OCI-LY1 (cell line): ENCODE results near the gene HS3ST4.

Experiments used
- H2AFZ ChIP-seq: fragments of 200-600 bp; sonication (generic), shearing (Covaris generic); 2 replicates; pipeline ENCODE4 v1.6.0; 2014; ENCODE audit warnings: antibody characterized with exemption, mild to moderate bottlenecking, low read length
- H3F3A ChIP-seq: fragments of 200-600 bp; sonication (generic), shearing (Covaris generic); 2 replicates; pipeline ENCODE4 v1.6.0; 2014; ENCODE audit warnings: mild to moderate bottlenecking, antibody characterized with exemption, low read length, moderate library complexity; ENCODE audit not compliant: insufficient read depth
- H3K27ac ChIP-seq: fragments of 200-600 bp; sonication (generic); 2 replicates; pipeline ENCODE4 v1.5.1; 2014; ENCODE audit warnings: low read length, mixed run types, mild to moderate bottlenecking, low read depth; ENCODE audit not compliant: poor library complexity, severe bottlenecking
- H3K27me3 ChIP-seq: fragments of 200-600 bp; sonication (generic); 2 replicates; pipeline ENCODE4 v1.6.0; 2014; ENCODE audit warnings: antibody characterized with exemption, mild to moderate bottlenecking, low read length, moderate library complexity; ENCODE audit not compliant: insufficient read depth
- H3K36me3 ChIP-seq: fragments of 200-600 bp; sonication (generic); 2 replicates; pipeline ENCODE4 v1.6.1; 2014; ENCODE audit warnings: mild to moderate bottlenecking, antibody characterized with exemption, low read length, moderate library complexity, mixed read lengths; ENCODE audit not compliant: insufficient read depth
- H3K4me1 ChIP-seq: fragments of 200-600 bp; sonication (generic); 2 replicates; pipeline ENCODE4 v1.5.1; 2014; ENCODE audit warnings: mild to moderate bottlenecking, low read length, moderate library complexity; ENCODE audit not compliant: insufficient read depth, severe bottlenecking
- H3K4me2 ChIP-seq: fragments of 200-600 bp; sonication (generic), shearing (Covaris generic); 2 replicates; pipeline ENCODE4 v1.6.1; 2014; ENCODE audit warnings: low read length
- H3K4me3 ChIP-seq: fragments of 200-600 bp; sonication (generic); 2 replicates; pipeline ENCODE4 v1.5.1; 2014; ENCODE audit warnings: low read length, low read depth, mild to moderate bottlenecking, mixed read lengths; ENCODE audit not compliant: poor library complexity, severe bottlenecking
- H3K79me2 ChIP-seq: fragments of 200-600 bp; shearing (Covaris generic); 2 replicates; pipeline ENCODE4 v1.6.1; 2016; ENCODE audit warnings: mixed run types, low read length, mixed read lengths; ENCODE audit not compliant: insufficient read depth
- H3K9ac ChIP-seq: fragments of 200-600 bp; sonication (generic), shearing (Covaris generic); 2 replicates; pipeline ENCODE4 v1.6.1; 2014; ENCODE audit warnings: mild to moderate bottlenecking, low read length, mixed read lengths
- H3K9me2 ChIP-seq: fragments of 200-600 bp; sonication (generic), shearing (Covaris generic); 2 replicates; pipeline ENCODE4 v1.6.1; 2014; ENCODE audit warnings: low read depth, mild to moderate bottlenecking, low read length, mixed read lengths
- H3K9me3 ChIP-seq: fragments of 200-600 bp; shearing (Covaris generic); 2 replicates; pipeline ENCODE4 v1.6.1; 2014; ENCODE audit warnings: low read length, mixed read lengths
- H4K20me1 ChIP-seq: fragments of 200-600 bp; sonication (generic), shearing (Covaris generic); 2 replicates; pipeline ENCODE4 v1.6.0; 2016; ENCODE audit warnings: mild to moderate bottlenecking, low read length; ENCODE audit not compliant: insufficient read depth
- EZH2 ChIP-seq: fragments of 200-600 bp; sonication (generic), shearing (Covaris generic); IDR thresholded peaks from 2 replicates; pipeline ENCODE4 v1.8.0; 2017; ENCODE audit warnings: borderline replicate concordance, mixed run types, mild to moderate bottlenecking, antibody characterized with exemption, low read length, moderate library complexity, mixed read lengths
- TF ChIP-seq, protein P1 (sequence below): fragments of 200-600 bp; sonication (generic), shearing (Covaris generic); IDR thresholded peaks from 2 replicates; pipeline ENCODE4 v1.5.1; 2017; ENCODE audit warnings: mild to moderate bottlenecking, antibody characterized with exemption, low read length, moderate library complexity, mixed read lengths

The HS3ST4 gene

DNA sequence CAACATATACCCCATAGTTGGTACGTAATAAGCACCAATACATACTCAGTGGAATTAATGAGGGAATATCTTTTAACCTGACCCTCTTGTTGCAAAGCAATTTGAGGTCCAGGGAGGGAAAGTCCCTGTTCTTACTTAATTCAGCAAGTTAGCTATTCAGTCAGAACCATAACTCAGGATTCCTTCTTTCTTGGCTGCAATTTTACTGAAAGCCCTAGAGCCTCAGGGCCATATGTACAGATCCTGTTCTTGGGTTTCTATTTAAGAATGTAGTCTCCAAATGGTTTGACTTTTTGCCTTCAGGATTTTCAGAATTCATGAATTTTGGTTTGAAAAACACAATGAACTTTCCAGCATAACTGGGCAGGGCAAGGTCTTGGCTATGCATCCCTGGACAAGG lies 436.5 kb downstream of the HS3ST4 start:
- Histone ChIP-seq H3K27ac (no peak overlapping the region), H2AFZ (no peak overlapping the region), H3K4me3 (no peak overlapping the region), H3K4me2 (no peak overlapping the region), H3K79me2 (no peaks in the 10 kb centered on the region), H3K9ac (no peak overlapping the region), H3K4me1 (no peaks in the 10 kb centered on the region), H3K9me3 (no peaks in the 10 kb centered on the region), H3F3A (no peaks in the 10 kb centered on the region), H3K36me3 (no peaks in the 10 kb centered on the region), H4K20me1 (no peaks in the 10 kb centered on the region), H3K9me2 (no peaks in the 10 kb centered on the region), H3K27me3 (no peaks in the 10 kb centered on the region)
- no peak for TF ChIP-seq EZH2
- TF ChIP-seq, protein P1, sequence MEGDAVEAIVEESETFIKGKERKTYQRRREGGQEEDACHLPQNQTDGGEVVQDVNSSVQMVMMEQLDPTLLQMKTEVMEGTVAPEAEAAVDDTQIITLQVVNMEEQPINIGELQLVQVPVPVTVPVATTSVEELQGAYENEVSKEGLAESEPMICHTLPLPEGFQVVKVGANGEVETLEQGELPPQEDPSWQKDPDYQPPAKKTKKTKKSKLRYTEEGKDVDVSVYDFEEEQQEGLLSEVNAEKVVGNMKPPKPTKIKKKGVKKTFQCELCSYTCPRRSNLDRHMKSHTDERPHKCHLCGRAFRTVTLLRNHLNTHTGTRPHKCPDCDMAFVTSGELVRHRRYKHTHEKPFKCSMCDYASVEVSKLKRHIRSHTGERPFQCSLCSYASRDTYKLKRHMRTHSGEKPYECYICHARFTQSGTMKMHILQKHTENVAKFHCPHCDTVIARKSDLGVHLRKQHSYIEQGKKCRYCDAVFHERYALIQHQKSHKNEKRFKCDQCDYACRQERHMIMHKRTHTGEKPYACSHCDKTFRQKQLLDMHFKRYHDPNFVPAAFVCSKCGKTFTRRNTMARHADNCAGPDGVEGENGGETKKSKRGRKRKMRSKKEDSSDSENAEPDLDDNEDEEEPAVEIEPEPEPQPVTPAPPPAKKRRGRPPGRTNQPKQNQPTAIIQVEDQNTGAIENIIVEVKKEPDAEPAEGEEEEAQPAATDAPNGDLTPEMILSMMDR, result no peak

DNA sequence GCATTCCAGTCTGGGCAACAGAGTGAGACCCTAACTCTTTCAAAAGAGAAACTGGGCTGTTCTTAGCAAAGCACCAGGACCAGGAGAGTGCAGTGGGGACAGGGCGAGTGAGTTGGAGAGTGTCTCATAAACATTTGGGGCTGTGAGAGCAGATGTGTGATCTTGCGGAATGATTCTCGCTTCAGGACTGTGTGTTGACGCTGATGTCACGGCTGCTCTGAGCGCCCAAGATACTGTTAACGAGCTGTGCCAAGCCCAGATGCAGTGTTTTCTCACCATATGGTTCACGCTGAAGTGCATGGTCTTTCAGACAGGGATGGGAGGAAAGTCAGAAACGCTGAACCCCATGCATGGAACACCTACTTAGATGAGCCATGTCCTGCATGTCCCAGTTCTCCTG lies 438.2 kb downstream of the HS3ST4 start:
- H4K20me1 ChIP-seq, result no peaks in the 10 kb centered on the region
- H3K9me3 ChIP-seq, result no peaks in the 10 kb centered on the region
- no peaks in the 10 kb centered on the region for H3F3A ChIP-seq
- H3K27ac ChIP-seq, result no peak overlapping the region
- no peaks in the 10 kb centered on the region for H3K9me2 ChIP-seq
- no peaks in the 10 kb centered on the region for H3K27me3 ChIP-seq
- H2AFZ ChIP-seq, result no peak overlapping the region
- no peak for TF ChIP-seq EZH2
- TF ChIP-seq, protein P1, result no peak
- H3K79me2 ChIP-seq, result no peaks in the 10 kb centered on the region
- no peaks in the 10 kb centered on the region for H3K36me3 ChIP-seq
- no peak overlapping the region for H3K9ac ChIP-seq
- H3K4me3 ChIP-seq, result no peak overlapping the region
- H3K4me1 ChIP-seq, result no peaks in the 10 kb centered on the region
- no peak overlapping the region for H3K4me2 ChIP-seq

DNA sequence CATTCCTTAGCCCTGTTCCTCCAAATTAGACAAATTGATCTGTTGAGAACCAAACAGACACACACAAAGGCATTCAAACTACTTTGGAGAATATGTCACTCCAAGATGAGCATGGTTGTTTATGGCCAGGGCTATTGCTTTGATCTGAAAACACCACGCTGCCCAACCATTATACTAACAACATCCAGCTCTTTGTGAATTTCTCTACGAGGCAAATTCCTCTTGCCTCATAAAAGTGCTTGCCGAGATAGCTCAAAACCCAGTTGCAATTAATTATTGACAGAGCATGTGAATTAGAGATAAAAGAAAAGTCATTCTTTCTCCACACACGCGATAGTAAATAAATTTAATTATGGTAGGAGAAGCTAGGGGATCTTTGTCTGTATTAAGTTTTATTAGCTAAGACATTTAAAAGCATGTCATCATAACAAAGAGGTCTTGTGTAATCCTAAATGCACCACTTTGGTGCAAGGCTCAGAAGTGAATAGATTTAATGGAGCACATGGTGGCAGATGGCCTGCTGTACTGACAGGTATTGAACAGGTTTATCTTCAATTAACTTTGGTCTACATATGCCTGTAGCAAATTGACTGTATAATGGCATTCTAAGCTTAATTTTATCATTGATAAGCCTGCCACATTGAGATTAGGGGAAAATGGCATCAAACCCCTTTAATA lies 441.8 kb downstream of the HS3ST4 start:
- Histone ChIP-seq H3K27ac (no peak overlapping the region), H3K36me3 (no peaks in the 10 kb centered on the region), H3K9me2 (no peaks in the 10 kb centered on the region), H3K4me1 (no peaks in the 10 kb centered on the region), H3K9me3 (no peaks in the 10 kb centered on the region), H3F3A (no peaks in the 10 kb centered on the region), H3K79me2 (no peaks in the 10 kb centered on the region), H3K27me3 (no peaks in the 10 kb centered on the region), H3K9ac (no peak overlapping the region), H3K4me2 (no peak overlapping the region), H2AFZ (no peak overlapping the region), H3K4me3 (no peak overlapping the region), H4K20me1 (no peaks in the 10 kb centered on the region)
- TF ChIP-seq, protein P1, result no peak
- TF ChIP-seq EZH2, result no peak
